Measurements from ENCODE around the gene COL27A1.
"Not testable (repeated sequence)": the region's sequence is repeated elsewhere in the genome, so short reads cannot be mapped to it uniquely, and the experiment has no call there.

COL27A1 gene

GRCh38 chr9:114308361-114308950, 153.1 kb downstream of the COL27A1 start:
- DNase-seq (ENCODE audit: low spot score) = no peak

- DNase-seq (ENCODE audit: low spot score) = no peak
These were observed 153.8 kb downstream of the COL27A1 start for GRCh38 chr9:114309096-114309495.

DNA sequence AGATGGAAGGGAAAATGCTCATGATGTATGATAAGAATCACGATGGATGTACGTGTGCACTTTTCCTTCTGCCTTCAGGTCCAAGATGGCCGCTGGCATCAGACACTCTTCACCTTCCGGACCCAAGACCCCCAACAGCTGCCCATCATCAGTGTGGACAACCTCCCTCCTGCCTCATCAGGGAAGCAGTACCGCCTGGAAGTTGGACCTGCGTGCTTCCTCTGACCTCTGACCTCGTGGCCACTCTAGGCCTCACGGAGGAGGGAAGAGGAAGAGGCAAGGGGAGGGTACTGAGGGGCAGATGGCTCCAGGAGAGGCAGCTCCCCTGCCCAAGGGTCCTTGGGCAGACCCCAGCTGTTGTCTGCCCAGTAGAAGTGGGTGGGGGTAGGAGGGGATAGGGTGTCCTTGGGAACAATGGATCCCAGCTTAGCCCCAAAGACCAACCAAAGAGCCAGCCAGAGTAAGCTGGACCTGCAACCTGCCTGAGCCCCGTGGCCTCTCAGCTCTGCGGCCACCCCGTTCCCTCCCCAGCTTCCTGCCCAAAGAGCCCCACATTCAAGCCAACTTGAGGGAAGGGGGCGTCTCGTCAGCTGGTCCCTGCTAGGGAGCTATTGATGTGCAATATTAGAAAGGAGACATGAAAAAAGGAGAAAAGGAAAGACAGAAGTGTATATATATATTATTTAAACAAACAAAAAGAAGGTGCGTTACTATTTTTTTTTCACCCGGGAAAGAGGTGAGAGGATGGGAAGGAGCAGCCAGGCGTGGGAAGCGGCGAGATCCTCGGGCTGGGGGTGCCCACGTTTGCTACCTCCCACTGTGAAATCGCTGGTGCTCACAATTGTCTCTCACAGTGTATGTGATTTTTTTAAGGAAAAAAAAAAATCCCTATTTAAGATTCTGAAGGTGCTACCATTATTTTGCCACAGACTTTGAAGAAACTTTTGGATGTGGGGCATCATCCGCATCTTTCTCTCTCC, 155.4 kb downstream of the COL27A1 start:
- no peak for DNase-seq (ENCODE audit: low spot score)

- no peak for DNase-seq (ENCODE audit: low spot score)
These were observed 156.5 kb downstream of the COL27A1 start for GRCh38 chr9:114311571-114312512.

- DNase-seq (ENCODE audit: low spot score) = no peak
These were observed 157.2 kb downstream of the COL27A1 start for GRCh38 chr9:114312513-114312875.

- no peak for DNase-seq (ENCODE audit: low spot score)
These were observed 157.8 kb downstream of the COL27A1 start for GRCh38 chr9:114313186-114313585.

DNA sequence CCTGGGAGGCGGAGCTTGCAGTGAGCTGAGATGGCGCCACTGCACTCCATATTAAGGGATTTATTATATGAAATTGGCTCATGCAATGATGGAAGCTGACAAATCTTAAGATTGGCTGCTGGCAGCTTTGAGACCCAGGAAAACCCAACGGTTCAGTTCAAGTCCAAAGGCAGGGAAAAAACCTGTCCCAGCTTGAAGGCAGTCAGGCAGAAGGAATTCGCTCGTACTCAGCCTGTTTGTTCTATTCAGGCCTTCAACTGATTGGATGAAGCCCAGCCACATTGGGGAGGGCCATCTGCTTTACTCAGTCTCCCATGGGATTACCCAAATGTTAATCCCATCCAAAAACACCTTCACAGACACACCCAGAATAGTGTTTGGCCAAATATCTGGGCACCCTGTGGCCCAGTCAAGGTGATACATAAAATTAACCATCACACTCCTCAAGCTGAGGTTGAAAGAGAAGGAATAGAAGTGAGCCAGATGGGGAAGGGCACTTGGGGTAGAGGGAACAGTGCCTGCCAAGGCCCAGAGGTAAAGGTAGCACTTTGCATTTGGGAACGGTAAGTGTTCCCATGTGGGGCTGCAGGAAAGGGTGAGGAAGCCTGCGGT, 159.0 kb downstream of the COL27A1 start:
- no peak for DNase-seq (ENCODE audit: low spot score)

- DNase-seq (ENCODE audit: low spot score) = no peak
These were observed 159.8 kb downstream of the COL27A1 start for GRCh38 chr9:114314881-114315722.

DNA sequence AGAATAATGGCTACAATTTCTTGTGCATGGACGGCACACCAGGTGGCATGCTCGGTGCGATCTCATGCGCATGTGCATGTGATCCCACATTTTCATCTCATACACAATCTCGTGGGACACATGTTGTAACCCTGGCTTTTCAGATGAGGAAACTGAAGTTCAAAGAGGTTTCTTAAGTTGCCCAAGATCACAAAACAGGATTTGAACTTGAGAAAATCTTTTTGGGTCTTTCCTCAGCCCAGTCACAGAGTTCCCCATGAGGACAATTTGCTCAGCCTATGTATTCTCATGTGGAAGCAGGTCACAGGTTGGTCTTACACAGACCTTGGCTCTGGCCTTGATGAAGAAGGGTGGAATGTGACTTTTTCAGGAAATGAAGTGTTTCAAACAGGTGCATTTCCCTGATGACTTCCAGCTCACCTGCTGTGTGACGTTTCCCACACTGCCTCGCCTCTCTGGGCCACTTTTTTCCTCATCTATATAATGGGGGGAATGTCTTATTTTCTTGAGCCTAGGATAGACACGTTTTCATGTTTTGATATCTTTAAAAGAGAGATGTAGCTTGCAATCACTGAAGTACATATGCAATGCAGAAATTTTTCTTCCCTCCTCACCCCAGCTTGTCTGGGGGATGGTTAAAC, 160.5 kb downstream of the COL27A1 start:
- no peak for DNase-seq (ENCODE audit: low spot score)

- DNase-seq (ENCODE audit: low spot score) = no peak
These were observed 161.4 kb downstream of the COL27A1 start for GRCh38 chr9:114316605-114317230.

DNA sequence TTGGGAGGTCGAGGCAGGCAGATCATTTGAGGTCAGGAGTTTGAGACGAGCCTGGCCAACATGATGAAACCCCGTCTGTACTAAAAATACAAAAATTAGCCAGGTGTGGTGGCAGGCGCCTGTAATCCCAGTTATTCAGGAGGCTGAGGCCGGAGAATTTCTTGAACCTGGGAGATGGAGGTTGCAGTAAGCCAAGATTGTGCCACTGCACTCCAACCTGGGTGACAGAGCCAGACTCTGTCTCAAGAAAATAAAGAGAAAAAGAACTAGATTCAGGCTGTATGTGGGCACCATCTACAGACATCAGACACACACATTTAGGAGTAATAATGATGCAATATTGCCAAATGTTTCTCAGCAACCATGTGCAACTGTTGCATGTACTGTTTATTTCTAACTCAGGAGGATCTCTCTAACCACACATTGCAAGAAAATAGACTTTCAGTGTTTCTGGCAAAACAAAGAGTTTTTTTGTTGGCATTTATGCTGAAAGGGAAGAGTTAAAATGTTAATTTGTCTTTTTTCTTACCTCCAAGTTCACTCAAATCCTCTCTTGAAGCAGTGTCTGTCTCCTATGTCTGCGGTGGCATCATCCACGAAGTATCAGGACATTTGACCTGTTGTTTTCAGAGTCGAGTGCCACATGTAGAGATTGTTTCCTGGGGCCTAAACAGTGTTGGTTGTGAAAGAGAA, 162.5 kb downstream of the COL27A1 start:
- DNase-seq (ENCODE audit: low spot score) = peak; percentile 44

DNA sequence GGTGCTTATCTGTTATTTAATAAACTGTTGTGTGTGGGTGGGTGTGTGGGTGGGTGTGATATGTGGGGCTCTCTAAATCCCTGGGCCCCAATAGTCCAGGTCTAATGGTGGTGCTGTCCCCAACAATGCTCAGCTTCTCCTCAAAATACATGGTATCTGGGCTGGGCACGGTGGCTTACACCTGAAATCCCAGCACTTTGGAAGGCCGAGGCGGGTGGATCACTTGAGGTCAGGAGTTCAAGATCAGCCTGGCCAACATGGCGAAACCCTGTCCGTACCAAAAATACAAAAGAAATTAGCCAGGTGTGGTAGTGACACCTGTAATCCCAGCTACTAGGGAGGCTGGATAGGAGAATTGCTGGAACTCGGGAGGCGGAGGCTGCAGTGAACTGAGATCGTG, 163.1 kb downstream of the COL27A1 start:
- DNase-seq (ENCODE audit: low spot score) = no peak

GRCh38 chr9:114319147-114319546, 163.8 kb downstream of the COL27A1 start:
- DNase-seq (ENCODE audit: low spot score) = no peak

DNA sequence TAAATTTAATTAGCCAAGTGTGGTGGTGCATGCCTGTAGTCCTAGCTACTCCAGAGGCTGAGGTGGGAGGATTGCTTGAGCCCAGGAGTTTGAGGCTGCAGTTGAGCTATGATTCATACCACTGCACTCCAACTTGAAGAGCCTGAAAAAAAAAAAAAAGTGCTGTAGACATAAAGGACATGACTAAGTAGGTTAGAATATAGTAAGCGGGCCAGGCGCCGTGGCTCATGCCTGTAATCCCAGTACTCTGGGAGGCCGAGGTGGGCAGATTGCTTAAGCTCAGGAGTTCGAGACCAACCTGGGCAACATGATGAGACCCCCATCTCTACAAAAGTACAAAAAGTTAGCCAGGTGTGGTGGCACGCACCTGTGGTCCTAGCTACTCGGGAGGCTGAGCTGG, 165.4 kb downstream of the COL27A1 start:
- not testable (repeated sequence) for DNase-seq (ENCODE audit: low spot score)

DNA sequence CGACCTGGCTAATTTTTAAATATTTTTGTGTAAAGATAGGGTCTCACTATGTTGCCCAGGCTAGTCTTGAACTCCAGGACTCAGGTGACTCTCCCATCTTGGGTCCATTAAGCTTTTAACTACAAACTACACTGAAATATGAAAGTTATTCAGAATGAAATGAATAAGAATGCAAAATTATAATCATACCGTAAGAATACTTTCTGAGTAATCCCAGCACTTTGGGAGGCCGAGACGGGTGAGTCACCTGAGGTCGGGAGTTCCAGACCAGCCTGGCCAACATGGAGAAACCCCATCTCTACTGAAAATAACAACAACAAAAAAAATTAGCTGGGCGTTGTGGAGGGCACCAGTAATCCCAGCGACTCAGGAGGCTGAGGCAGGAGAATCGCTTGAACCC, 166.4 kb downstream of the COL27A1 start:
- no peak for DNase-seq (ENCODE audit: low spot score)

DNA sequence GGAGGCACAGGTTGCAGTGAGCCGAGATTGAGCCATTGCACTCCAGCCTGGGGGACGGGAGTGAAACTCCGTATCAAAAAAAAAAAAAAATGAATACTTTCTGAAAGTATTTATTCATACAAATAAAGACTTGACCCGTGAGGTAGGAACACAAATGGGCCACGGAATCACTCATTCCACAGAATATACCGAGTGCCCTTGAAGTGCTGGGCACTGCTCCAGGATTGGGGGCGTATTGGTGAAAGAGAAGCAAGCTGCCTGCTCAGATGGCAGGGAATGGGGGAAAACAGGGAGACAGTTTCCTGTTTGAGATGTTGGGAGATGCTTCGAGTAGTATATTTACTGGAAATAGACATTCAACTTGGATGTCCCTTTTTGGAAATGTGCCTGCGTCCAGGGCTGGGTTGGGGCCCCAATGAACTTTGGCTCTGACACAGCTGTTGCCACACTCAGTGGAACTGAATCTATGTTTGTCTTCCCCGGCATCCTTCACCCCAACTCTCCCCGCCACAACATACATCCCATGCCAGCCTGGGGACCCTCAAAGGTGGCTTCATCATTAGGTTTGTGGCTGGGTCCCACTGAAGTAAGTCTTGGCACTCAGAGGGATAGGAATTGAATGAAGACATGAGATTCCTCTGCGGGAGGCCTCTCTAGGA, 167.0 kb downstream of the COL27A1 start:
- not testable (repeated sequence) for DNase-seq (ENCODE audit: low spot score)

- DNase-seq (ENCODE audit: low spot score) = not testable (repeated sequence)
These were observed 167.6 kb downstream of the COL27A1 start, which contains the start of gene ORM1 for GRCh38 chr9:114322831-114323531. TSS of gene ORM1 (plus strand) at chr9:114323098. CDS start at chr9:114323134, 36 bp downstream.

GRCh38 chr9:114323849-114324248, 168.5 kb downstream of the COL27A1 start:
- not testable (repeated sequence) for DNase-seq (ENCODE audit: low spot score)
